GM12872 (cell line): ENCODE data around the gene PACS1.

Source experiments
- TF ChIP-seq, protein P1 (sequence below): IDR thresholded peaks from 3 replicates; pipeline ENCODE4 v1.5.1; 2011; ENCODE audit warnings: low read depth, mild to moderate bottlenecking, low read length, moderate library complexity; ENCODE audit not compliant: insufficient read depth

Gene PACS1

DNA sequence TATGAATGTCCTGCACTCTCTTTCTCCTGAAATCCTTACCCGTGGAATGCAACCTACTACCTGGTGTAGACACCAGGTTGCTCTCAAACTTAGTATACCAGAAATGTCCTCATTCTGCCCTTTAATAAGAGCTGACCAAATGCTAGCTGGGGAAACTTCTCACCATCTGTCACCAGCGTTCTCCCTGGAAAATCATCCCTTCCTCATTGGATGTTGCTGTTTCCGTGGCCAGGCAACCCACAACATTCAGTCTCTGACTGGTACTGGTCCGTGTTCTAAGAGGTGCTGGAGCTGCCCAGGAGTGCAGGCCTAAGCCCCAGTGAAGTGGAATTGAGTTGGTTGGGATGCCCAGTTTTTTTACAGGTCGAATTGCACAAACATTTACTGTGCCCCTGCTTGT is 157.6 kb downstream of the PACS1 start:
- TF ChIP-seq, protein P1, sequence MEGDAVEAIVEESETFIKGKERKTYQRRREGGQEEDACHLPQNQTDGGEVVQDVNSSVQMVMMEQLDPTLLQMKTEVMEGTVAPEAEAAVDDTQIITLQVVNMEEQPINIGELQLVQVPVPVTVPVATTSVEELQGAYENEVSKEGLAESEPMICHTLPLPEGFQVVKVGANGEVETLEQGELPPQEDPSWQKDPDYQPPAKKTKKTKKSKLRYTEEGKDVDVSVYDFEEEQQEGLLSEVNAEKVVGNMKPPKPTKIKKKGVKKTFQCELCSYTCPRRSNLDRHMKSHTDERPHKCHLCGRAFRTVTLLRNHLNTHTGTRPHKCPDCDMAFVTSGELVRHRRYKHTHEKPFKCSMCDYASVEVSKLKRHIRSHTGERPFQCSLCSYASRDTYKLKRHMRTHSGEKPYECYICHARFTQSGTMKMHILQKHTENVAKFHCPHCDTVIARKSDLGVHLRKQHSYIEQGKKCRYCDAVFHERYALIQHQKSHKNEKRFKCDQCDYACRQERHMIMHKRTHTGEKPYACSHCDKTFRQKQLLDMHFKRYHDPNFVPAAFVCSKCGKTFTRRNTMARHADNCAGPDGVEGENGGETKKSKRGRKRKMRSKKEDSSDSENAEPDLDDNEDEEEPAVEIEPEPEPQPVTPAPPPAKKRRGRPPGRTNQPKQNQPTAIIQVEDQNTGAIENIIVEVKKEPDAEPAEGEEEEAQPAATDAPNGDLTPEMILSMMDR, result no peak

- TF ChIP-seq, protein P1, result no peak
Measured at GRCh38 chr11:66228521-66228920, 158.4 kb downstream of the PACS1 start.

- TF ChIP-seq, protein P1, result no peak
Measured at GRCh38 chr11:66230156-66230555, 160.1 kb downstream of the PACS1 start.

GRCh38 chr11:66230978-66231377 is 160.9 kb downstream of the PACS1 start:
- TF ChIP-seq, protein P1, result no peak

DNA sequence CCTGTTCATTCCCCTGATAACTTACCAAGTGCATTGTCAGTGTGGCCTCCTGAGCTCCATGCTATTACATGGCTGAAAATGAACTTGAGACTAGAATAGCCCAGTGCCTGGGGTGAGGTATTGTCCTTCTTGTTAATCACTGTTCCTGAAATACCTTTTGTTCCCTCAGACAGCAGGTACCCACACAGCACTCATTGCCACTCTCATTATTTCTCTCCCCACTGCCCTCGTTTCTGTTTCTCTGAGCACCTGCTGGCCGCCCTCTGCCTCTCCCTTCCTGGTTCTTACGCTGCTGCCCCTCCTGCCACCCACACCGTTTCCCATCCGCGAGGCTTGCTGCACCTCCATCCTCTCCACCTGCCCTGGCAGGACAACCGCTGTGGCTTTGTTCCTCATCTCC is 161.5 kb downstream of the PACS1 start:
- TF ChIP-seq, protein P1, result no peak

DNA sequence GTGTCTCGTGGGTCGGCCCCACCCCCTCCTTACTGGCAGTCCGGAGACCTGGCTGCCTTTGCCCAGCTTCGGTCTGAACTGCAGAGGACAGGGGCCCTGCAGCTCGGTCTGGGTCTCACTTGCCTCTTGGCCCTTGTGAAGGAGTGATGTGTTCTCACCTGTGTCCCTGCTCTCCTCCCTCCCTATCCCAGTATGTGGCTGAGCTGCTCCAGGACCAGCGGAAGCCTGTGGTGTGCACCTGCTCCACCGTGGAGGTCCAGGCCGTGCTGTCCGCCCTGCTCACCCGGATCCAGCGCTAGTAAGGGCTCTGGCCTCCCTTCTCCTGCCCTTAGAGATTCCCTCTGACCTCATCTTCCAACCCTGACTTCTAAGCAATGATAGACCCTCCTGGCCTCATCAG is 162.7 kb downstream of the PACS1 start:
- TF ChIP-seq, protein P1, result no peak

- TF ChIP-seq, protein P1, result no peak
Measured at GRCh38 chr11:66233301-66233700, 163.2 kb downstream of the PACS1 start.

- TF ChIP-seq, protein P1, result no peak
Measured at GRCh38 chr11:66235141-66235540, 165.1 kb downstream of the PACS1 start.
